Muscle of leg (tissue), 11 donors: ENCODE data around the gene HS1BP3. TPM values are rescaled to one million over a fixed set of nuclear protein-coding genes. Genes with fewer than 3 reads are reported as not detected.

ENCODE experiments used
- DNase-seq: peaks from one replicate; pipeline ENCODE4 v3.0.0; 2013
- H3K27ac ChIP-seq: one replicate; pipeline ENCODE4 v1.5.1; 2013; ENCODE audit warnings: mild to moderate bottlenecking, low read length, control low read depth
- H3K27me3 ChIP-seq: one replicate; pipeline ENCODE4 v1.6.1; 2013; ENCODE audit warnings: low read length; ENCODE audit not compliant: control insufficient read depth, insufficient read depth
- H3K36me3 ChIP-seq: one replicate; pipeline ENCODE4 v1.6.1; 2013; ENCODE audit warnings: low read length; ENCODE audit not compliant: control insufficient read depth, insufficient read depth
- H3K4me1 ChIP-seq: one replicate; pipeline ENCODE4 v1.6.1; 2013; ENCODE audit warnings: low read length; ENCODE audit not compliant: control insufficient read depth, insufficient read depth
- H3K4me3 ChIP-seq: one replicate; pipeline ENCODE4 v1.5.1; 2013; ENCODE audit warnings: low read length, control low read depth
- H3K9me3 ChIP-seq: replicated peaks from 2 replicates; pipeline ENCODE4 v1.6.1; 2013; ENCODE audit warnings: low read depth, low read length; ENCODE audit not compliant: control insufficient read depth
- WGBS: methylation state at CpG from one replicate; pipeline ENCODE4 v1.1.5; 2013; ENCODE audit warnings: missing lambda C conversion rate; ENCODE audit not compliant: insufficient coverage; 5-methylcytosine and 5-hydroxymethylcytosine counted together
- polyA plus RNA-seq, 8 donors: library from polyadenylated mRNA; unstranded; fragments of 120-200 nt; gene quantifications; one replicate each; pipeline versions ENCODE4 v1.2.1 to v1.2.3, GENCODE V29; 2013; ENCODE audit warnings: inconsistent platforms in 1 of 8, low replicate concordance in 1 of 8; ENCODE audit not compliant: insufficient read length in 8 of 8, insufficient read depth in 1 of 8
- total RNA-seq: library from RNA; stranded (reverse); fragments of 120-200 nt; gene quantifications from one replicate; pipeline ENCODE4 v1.2.4, GENCODE V29; 2013

HS1BP3 gene
- total and polyA plus RNA-seq, 9 donors: 7.1 to 11.5 (median 9.8) TPM

DNA sequence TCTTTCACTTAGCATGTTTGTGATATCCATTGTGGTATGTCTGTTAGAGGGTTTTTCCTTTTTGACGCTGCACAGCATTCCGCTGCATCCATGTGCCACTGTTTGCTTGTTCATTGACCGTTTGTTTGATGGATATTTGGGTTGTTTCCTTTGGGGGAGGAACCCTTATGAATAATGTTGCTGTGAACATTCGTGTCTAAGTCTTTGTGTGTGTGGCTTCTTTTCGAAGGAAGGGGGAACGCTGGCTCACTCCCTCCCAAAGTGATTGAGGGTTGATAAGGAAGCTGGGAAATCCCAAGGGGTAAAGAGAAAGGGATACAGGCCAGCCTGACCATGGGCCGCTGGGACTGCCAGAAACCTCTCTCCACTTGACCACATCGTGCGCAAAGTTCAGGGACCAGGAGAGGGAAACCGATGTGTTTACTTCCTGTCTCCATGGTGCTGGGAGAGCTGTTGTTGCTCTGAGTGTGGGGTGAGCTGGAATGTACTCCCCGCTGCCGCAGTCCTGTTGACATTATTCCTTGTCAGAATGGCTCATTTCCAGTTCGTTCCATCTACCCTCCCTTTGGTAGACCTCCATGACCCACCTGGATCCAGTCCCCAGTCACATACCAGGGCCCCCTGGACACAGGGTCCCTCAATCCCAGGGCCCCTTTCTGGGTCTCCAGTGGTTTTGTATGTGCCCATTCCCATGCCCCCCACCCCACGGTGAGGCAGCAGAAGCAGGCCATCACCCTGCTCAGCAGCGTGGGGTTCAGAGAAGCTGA is 39.6 kb downstream of the HS1BP3 start:
- H3K9me3 ChIP-seq: peaks cover 3% of the 10 kb centered on the region
- WGBS: 34% methylated on average over 6 of the region's 15 CpGs
- H3K36me3 ChIP-seq: no peaks in the 10 kb centered on the region
- no peaks in the 10 kb centered on the region for H3K27me3 ChIP-seq
- H3K4me1 ChIP-seq: peaks cover 67% of the 10 kb centered on the region
- H3K4me3 ChIP-seq: no peak overlapping the region
- peak overlapping the region; percentile 81 for H3K27ac ChIP-seq
- DNase-seq: peak; percentile 97

DNA sequence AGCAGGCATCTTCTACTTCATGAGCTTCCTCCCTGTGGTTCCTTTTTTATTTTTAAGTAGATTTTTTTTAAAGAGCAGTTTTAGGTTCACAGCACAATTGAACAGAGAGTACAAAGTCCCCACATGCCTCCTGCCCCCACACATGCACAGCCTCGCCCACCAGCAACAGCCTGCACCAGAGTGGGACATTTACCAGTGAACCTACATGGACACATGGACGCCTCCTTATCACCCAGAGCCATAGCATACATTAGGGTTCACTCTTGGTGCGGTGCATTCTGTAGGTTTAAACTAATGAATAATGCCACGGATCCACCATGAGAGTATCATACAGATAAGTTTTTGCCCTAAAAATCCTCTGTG is 40.9 kb downstream of the HS1BP3 start:
- peaks cover 3% of the 10 kb centered on the region for H3K9me3 ChIP-seq
- H3K4me1 ChIP-seq: peaks cover 57% of the 10 kb centered on the region
- H3K4me3 ChIP-seq: no peak overlapping the region
- DNase-seq: no peak
- WGBS: 100% methylated on average over 2 of the region's 4 CpGs
- H3K27me3 ChIP-seq: no peaks in the 10 kb centered on the region
- H3K27ac ChIP-seq: no peak overlapping the region
- no peaks in the 10 kb centered on the region for H3K36me3 ChIP-seq

DNA sequence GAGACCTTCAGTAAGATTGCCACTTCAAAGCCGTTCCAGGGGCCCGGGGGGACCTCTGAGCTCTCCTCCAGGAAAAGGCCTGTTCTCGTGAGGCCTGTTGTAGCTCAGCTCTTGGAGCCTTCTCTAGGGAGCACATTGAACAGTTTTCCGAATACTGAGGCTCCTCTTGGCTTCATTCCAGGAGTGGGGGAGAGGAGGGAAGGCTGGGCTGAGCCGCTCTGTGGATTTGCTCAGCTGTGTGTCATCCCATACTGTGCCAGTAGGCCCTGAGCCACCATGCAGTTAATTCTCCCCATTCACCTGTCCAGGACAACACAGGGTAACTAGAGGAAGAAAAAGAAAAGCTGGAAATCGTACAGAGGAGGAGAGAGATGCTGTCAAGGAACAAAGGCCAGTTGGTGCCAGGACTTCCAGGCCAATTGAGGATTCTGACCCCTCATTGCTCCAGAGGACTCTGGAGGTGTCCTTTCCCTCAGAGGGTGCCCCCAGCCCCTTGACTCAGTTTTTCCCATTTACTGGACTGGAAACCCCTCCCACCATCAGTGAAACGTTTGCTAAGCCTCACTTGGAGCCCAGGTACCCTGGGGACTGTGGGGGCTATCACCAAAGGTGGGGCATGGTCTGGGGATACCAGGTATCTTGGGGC is 41.4 kb downstream of the HS1BP3 start:
- H3K4me1 ChIP-seq: peaks cover 57% of the 10 kb centered on the region
- H3K27ac ChIP-seq: no peak overlapping the region
- H3K4me3 ChIP-seq: no peak overlapping the region
- H3K36me3 ChIP-seq: no peaks in the 10 kb centered on the region
- WGBS: 33% methylated on average over 3 of the region's 7 CpGs
- no peaks in the 10 kb centered on the region for H3K27me3 ChIP-seq
- peak; percentile 89 for DNase-seq
- H3K9me3 ChIP-seq: peaks cover 3% of the 10 kb centered on the region

DNA sequence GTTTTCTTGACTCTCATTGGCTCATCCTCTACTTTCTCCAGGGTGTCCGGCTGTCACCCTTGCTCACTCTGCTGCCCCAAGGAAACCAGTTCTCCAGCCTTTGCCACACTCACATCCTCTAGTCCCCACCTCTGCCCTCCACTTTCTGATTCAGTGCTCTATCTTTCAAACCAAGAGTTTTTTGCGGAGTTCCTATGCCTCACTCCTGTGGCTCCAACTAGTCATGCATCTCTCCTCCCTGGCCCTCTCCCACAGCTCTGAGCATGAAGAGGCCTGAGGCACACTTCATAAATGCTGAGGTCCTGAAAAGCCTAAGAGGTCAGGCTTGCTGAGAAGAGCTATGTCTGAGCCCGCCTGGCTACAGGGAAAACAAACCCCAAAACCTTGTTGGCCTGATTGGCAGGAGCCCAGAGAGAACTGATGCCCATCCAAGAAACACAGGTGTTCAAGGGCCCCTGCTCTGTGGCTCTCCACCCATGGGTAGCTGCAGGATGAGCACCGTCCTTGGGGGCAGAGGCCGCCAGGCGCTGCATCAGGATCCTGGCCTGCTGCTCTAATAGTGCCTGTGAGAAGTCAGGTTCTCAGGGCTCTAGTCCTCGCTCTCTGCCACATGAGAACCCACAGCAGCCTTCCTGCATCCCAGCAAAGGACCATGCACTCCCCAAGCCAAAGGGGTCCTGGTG is 42.1 kb downstream of the HS1BP3 start:
- Histone ChIP-seq H3K4me3 (no peak overlapping the region), H3K27me3 (no peaks in the 10 kb centered on the region), H3K4me1 (peaks cover 55% of the 10 kb centered on the region), H3K27ac (no peak overlapping the region), H3K36me3 (no peaks in the 10 kb centered on the region), H3K9me3 (peaks cover 3% of the 10 kb centered on the region)
- 64% methylated on average over 4 of the region's 7 CpGs for WGBS
- no peak for DNase-seq

DNA sequence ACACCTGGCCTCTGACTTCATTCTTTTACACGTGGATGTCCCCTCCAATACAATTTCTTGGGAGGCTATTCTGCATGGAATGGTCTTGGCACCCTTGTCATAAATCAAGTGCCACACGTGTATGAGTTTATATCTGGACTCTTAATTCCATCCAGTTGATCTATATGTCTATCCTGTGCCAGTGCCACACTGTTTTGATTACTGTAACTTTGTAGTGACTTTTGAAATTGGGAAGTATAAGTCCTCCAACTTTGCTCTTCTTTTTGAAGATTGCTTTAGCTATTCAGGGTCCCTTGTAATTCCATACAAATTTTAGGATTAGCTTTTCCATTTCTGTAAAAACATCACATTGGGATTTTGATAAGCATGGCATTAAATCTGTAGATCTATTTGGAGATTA is 43.5 kb downstream of the HS1BP3 start:
- DNase-seq: no peak
- Histone ChIP-seq H3K9me3 (peaks cover 3% of the 10 kb centered on the region), H3K4me1 (peaks cover 44% of the 10 kb centered on the region), H3K36me3 (no peaks in the 10 kb centered on the region), H3K27ac (no peak overlapping the region), H3K4me3 (no peak overlapping the region), H3K27me3 (no peaks in the 10 kb centered on the region)
- 100% methylated on average over 1 of the region's 2 CpGs for WGBS

DNA sequence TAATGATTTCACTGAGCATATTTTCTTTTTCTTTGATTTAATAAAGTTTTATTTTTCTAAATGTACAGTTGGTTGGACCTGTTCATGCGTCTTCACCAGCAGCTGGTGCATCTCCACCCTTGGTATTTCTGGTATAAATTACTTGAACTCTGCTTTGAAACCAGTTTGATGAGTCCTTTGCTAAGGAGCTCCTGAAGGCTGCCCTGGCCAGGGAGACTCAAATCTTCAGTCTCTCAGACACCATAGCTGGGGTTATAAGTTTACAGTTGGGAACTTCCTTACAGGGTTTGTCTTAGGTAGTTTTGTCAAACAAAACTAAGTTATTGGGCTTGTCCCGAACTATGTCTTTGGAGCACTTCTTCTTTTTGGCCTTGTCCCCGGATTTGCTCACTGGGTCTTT is 44.7 kb downstream of the HS1BP3 start:
- peaks cover 38% of the 10 kb centered on the region for H3K4me1 ChIP-seq
- no peak for DNase-seq
- H3K27ac ChIP-seq: no peak overlapping the region
- H3K4me3 ChIP-seq: no peak overlapping the region
- H3K27me3 ChIP-seq: no peaks in the 10 kb centered on the region
- H3K36me3 ChIP-seq: no peaks in the 10 kb centered on the region
- WGBS: 39% methylated on average over 2 of the region's 3 CpGs
- peaks cover 3% of the 10 kb centered on the region for H3K9me3 ChIP-seq

DNA sequence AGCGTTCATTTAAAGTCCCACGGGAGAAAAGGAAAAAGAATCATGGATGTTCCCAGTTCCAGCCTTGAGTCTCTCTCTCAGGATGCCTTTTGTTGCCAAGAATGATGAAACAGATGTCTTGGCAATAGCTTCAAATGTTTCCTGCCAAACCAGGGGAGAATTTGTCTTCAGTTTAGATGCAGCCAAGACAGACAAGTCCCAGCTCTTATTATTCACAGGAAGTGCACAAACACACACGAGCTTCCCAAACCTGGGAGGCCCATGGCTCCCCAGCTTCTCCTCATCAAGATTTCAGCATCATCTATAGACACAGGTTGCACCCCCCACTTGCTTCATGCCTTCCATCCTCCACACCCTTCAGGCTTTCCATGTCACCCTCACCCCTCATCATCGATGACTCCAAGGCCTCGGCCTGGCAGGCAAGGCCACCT is 45.9 kb downstream of the HS1BP3 start:
- Histone ChIP-seq H3K27ac (peak overlapping the region; percentile 47), H3K4me3 (no peak overlapping the region), H3K4me1 (peaks cover 31% of the 10 kb centered on the region), H3K9me3 (peaks cover 3% of the 10 kb centered on the region), H3K27me3 (no peaks in the 10 kb centered on the region), H3K36me3 (no peaks in the 10 kb centered on the region)
- WGBS: 20% methylated on average over 1 of the region's 5 CpGs
- DNase-seq: peak; percentile 96

DNA sequence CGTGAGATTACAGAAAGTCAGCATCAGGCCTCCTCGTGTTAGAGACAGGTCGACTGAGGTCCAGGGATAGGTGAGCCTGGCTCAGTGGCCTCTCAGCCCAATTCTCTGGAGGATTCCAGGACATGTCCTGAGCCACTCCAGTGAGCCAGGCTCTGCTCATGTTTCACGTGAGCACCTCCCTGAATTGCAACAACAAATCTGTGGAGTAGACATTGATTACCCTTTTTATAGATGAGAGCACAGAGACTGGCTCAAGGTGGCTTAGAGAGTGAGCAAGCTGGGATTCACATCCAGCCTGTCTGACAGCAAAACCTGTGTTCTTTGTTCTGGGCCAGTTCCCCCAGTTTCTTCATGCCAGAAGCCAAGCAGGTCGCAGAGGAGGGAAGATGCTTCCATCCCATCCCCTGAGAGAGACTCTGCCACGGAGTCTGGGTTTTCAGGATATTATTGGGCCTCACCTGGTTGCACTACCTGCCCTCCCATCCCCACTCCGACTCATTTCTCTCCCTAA is 46.4 kb downstream of the HS1BP3 start:
- WGBS: 35% methylated on average over 6 of the region's 7 CpGs
- peaks cover 31% of the 10 kb centered on the region for H3K4me1 ChIP-seq
- H3K4me3 ChIP-seq: no peak overlapping the region
- H3K27me3 ChIP-seq: no peaks in the 10 kb centered on the region
- H3K9me3 ChIP-seq: peaks cover 3% of the 10 kb centered on the region
- no peak overlapping the region for H3K27ac ChIP-seq
- peak; percentile 58 for DNase-seq
- no peaks in the 10 kb centered on the region for H3K36me3 ChIP-seq

DNA sequence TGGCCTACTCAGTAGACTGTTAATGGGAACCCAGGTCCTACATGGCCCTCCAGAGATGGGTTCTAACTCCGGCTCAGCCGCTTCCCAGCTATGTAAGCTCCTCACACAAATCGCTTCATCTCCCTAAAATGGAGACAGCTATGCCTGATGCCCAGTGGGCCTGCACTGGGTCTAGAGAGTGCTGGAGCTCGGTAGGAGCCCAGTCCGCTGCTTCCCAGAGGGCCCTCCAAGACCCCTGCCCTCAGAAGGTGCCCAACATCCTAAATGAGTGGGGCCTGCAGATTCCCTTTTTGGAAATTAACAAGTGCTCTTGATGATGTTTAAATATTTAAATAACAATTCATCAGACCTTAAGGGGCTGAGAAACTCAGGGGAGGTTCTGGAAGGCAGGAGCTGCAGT is 47.1 kb downstream of the HS1BP3 start:
- DNase-seq: no peak
- Histone ChIP-seq H3K4me3 (no peak overlapping the region), H3K36me3 (no peaks in the 10 kb centered on the region), H3K9me3 (peaks cover 3% of the 10 kb centered on the region), H3K27ac (no peak overlapping the region), H3K27me3 (no peaks in the 10 kb centered on the region), H3K4me1 (peaks cover 30% of the 10 kb centered on the region)
- WGBS: 100% methylated on average over 2 of the region's 5 CpGs

DNA sequence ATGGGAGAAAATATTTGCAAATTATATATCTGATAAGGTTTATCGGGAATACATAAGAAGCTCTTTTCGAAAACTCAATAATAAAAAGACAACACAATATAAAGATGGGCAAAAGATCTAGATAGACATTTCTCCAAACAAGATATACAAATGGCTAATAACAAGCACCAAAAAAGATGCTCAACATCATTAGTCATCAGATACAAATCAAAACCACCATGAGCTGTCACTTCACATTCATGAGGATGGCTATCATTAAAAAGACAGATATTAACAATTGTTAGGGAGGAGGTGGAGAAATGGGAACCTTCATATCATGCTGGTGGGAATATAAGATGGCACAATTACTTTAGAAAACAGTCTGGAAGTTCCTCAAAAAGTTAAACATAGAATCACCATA is 48.1 kb downstream of the HS1BP3 start:
- H3K4me1 ChIP-seq: peaks cover 30% of the 10 kb centered on the region

More for the DNA sequence above, 48.1 kb downstream of the HS1BP3 start:
- DNase-seq: no peak
- H3K4me3 ChIP-seq: no peak overlapping the region
- no peak overlapping the region for H3K27ac ChIP-seq
- peaks cover 3% of the 10 kb centered on the region for H3K9me3 ChIP-seq
- H3K36me3 ChIP-seq: no peaks in the 10 kb centered on the region
- H3K27me3 ChIP-seq: no peaks in the 10 kb centered on the region
- no CpG with 5 or more reads among the region's 2 CpGs for WGBS
